CD14-positive monocyte (primary cell): Measurements from ENCODE around the gene UGGT1. TPM values are rescaled to one million over a fixed set of nuclear protein-coding genes. Genes with fewer than 3 reads are reported as not detected.

ENCODE experiments used
- DNase-seq, 3 donors: peaks; one replicate each; pipeline ENCODE4 v3.0.0-alpha.2; 2011 to 2022
- H2AFZ ChIP-seq: 2 replicates; pipeline ENCODE4 v1.6.0; 2012; ENCODE audit warnings: mild to moderate bottlenecking, low read depth, low read length, inconsistent platforms; ENCODE audit not compliant: insufficient read depth, poor library complexity, severe bottlenecking
- H3K27ac ChIP-seq, 2 donors: 1 replicate in 1 of 2; 2 replicates in 1 of 2; pipeline ENCODE4 v1.5.1; 2012 to 2013; ENCODE audit warnings: low read length in 2 of 2, control low read depth in 1 of 2, inconsistent platforms in 1 of 2, low read depth in 1 of 2, mild to moderate bottlenecking in 1 of 2
- H3K27me3 ChIP-seq, 2 donors: one replicate each; pipeline versions ENCODE4 v1.6.0 to v1.6.1; 2011 to 2013; ENCODE audit warnings: low read length in 2 of 2; ENCODE audit not compliant: control insufficient read depth in 2 of 2, insufficient read depth in 2 of 2
- H3K36me3 ChIP-seq, 2 donors: replicated peaks in 1 of 2; 1 replicate in 1 of 2; 2 replicates in 1 of 2; pipeline versions ENCODE4 v1.5.1 to v1.6.1; 2012 to 2013; ENCODE audit warnings: low read length in 2 of 2, control low read depth in 1 of 2, inconsistent platforms in 1 of 2, mild to moderate bottlenecking in 1 of 2; ENCODE audit not compliant: insufficient read depth in 2 of 2, control insufficient read depth in 1 of 2
- H3K4me1 ChIP-seq, 2 donors: 1 replicate in 1 of 2; 2 replicates in 1 of 2; pipeline versions ENCODE4 v1.5.1 to v1.6.1; 2012 to 2013; ENCODE audit warnings: low read length in 2 of 2, control low read depth in 1 of 2, inconsistent platforms in 1 of 2, mild to moderate bottlenecking in 1 of 2, moderate library complexity in 1 of 2; ENCODE audit not compliant: insufficient read depth in 2 of 2, control insufficient read depth in 1 of 2
- H3K4me2 ChIP-seq: replicated peaks from 2 replicates; pipeline ENCODE3; 2012; ENCODE audit warnings: low read length, moderate library complexity, mild to moderate bottlenecking; ENCODE audit not compliant: poor library complexity, severe bottlenecking; ENCODE audit errors: extremely low read depth
- H3K4me3 ChIP-seq, 3 experiments: fragments of 200-600 bp in 1 of 3; sonication (generic) in 1 of 3; replicated peaks in 1 of 3; 1 replicate in 2 of 3; 2 replicates in 1 of 3; pipeline ENCODE4 v1.5.1; 2011 to 2013; ENCODE audit warnings: low read length in 3 of 3, mild to moderate bottlenecking in 3 of 3, control low read depth in 2 of 3, low read depth in 2 of 3, inconsistent platforms in 1 of 3, moderate library complexity in 1 of 3
- H3K79me2 ChIP-seq: 2 replicates; pipeline ENCODE4 v1.6.0; 2012; ENCODE audit warnings: mild to moderate bottlenecking, control low read depth, inconsistent platforms, low read length, moderate library complexity; ENCODE audit not compliant: insufficient read depth
- H3K9ac ChIP-seq: 2 replicates; pipeline ENCODE4 v1.6.0; 2017; ENCODE audit warnings: low read length, mild to moderate bottlenecking; ENCODE audit not compliant: insufficient read depth, poor library complexity, severe bottlenecking
- H3K9me3 ChIP-seq, 2 donors: replicated peaks in 1 of 2; 1 replicate in 1 of 2; 2 replicates in 1 of 2; pipeline versions ENCODE4 v1.5.1 to v1.6.1; 2012 to 2013; ENCODE audit warnings: low read length in 2 of 2, control low read depth in 1 of 2; ENCODE audit not compliant: control insufficient read depth in 1 of 2, insufficient read depth in 1 of 2
- H4K20me1 ChIP-seq: 2 replicates; pipeline ENCODE4 v1.6.0; 2012; ENCODE audit warnings: mild to moderate bottlenecking, low read length, control low read depth, moderate library complexity; ENCODE audit not compliant: insufficient read depth
- H3K27ac Mint-ChIP-seq, 7 donors: one replicate each; pipeline ENCODE4 v1.8.0; 2020; ENCODE audit warnings: mild to moderate bottlenecking in 7 of 7, mixed read lengths in 7 of 7, moderate library complexity in 6 of 7, inconsistent platforms in 2 of 7
- H3K27me3 Mint-ChIP-seq, 3 donors: one replicate each; pipeline ENCODE4 v1.8.0; 2021 to 2022; ENCODE audit warnings: low read depth in 3 of 3, mild to moderate bottlenecking in 3 of 3, mixed read lengths in 3 of 3, moderate library complexity in 3 of 3, inconsistent platforms in 1 of 3
- H3K36me3 Mint-ChIP-seq, 2 donors: one replicate each; pipeline ENCODE4 v1.8.0; 2020; ENCODE audit warnings: mixed read lengths in 2 of 2, inconsistent platforms in 1 of 2, mild to moderate bottlenecking in 1 of 2
- H3K4me1 Mint-ChIP-seq: one replicate; pipeline ENCODE4 v1.8.0; 2020; ENCODE audit warnings: mild to moderate bottlenecking, mixed read lengths
- H3K4me3 Mint-ChIP-seq, 2 donors: one replicate each; pipeline ENCODE4 v1.8.0; 2020; ENCODE audit warnings: mild to moderate bottlenecking in 2 of 2, mixed read lengths in 2 of 2, moderate library complexity in 1 of 2
- H3K9me3 Mint-ChIP-seq, 7 donors: one replicate each; pipeline ENCODE4 v1.8.0; 2020 to 2022; ENCODE audit warnings: mixed read lengths in 7 of 7, mild to moderate bottlenecking in 6 of 7, moderate library complexity in 6 of 7, inconsistent platforms in 2 of 7
- WGBS: methylation state at CpG from one replicate; pipeline ENCODE4 v1.1.5; 2013; ENCODE audit warnings: missing lambda C conversion rate; ENCODE audit not compliant: insufficient coverage; 5-methylcytosine and 5-hydroxymethylcytosine counted together
- intact Hi-C, 2 donors: fragments of 100-400 bp; cut with micrococcal nuclease; formaldehyde crosslinking; loops; one replicate each; pipeline versions ENCODE4 v1.15.0 to v1.15.1; 2023
- polyA plus RNA-seq, 3 donors: library from polyadenylated mRNA; depleted of rRNA in 1 of 3; unstranded in 2 of 3; stranded (reverse) in 1 of 3; fragments of 300-500 nt in 2 of 3; fragments of >200 nt in 1 of 3; fragmentation: Illumina TruSeq in 2 of 3; gene quantifications; 1 replicate in 2 of 3; 2 replicates in 1 of 3; pipeline ENCODE4 v1.2.3, GENCODE V29; 2012 to 2021
- TF ChIP-seq, protein P1 (sequence below): fragments of 200-600 bp; IDR thresholded peaks from one replicate; pipeline ENCODE4 v1.8.0; 2022; ENCODE audit warnings: antibody characterized with exemption, mild to moderate bottlenecking

Gene UGGT1
- polyA plus RNA-seq, 3 donors: 8.7 to 15.8 (median 13.8) TPM

- DNase-seq: no peak
- no peaks in the 10 kb centered on the region for H3K9me3 ChIP-seq
- no peaks in the 10 kb centered on the region for H4K20me1 ChIP-seq
- Mint-ChIP-seq H3K36me3 (no peaks in the 10 kb centered on the region), H3K27me3 (peaks cover 10 to 26% (median 14%) of the 10 kb centered on the region in 3 donors), H3K4me3 (peak overlapping the region; percentile 81 to 90), H3K4me1 (peaks cover 13% of the 10 kb centered on the region), H3K9me3 (peaks cover 0 to 2% (median 0%) of the 10 kb centered on the region in 7 donors), H3K27ac (no peak overlapping the region)
- TF ChIP-seq, protein P1, sequence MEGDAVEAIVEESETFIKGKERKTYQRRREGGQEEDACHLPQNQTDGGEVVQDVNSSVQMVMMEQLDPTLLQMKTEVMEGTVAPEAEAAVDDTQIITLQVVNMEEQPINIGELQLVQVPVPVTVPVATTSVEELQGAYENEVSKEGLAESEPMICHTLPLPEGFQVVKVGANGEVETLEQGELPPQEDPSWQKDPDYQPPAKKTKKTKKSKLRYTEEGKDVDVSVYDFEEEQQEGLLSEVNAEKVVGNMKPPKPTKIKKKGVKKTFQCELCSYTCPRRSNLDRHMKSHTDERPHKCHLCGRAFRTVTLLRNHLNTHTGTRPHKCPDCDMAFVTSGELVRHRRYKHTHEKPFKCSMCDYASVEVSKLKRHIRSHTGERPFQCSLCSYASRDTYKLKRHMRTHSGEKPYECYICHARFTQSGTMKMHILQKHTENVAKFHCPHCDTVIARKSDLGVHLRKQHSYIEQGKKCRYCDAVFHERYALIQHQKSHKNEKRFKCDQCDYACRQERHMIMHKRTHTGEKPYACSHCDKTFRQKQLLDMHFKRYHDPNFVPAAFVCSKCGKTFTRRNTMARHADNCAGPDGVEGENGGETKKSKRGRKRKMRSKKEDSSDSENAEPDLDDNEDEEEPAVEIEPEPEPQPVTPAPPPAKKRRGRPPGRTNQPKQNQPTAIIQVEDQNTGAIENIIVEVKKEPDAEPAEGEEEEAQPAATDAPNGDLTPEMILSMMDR: peak; percentile 55
- WGBS: 71% methylated on average over 6 of the region's 11 CpGs
- peak overlapping the region; percentile 84 for H3K9ac ChIP-seq
- H3K4me3 ChIP-seq: peak overlapping the region in 1 of 3 experiments; percentile 85
- H3K36me3 ChIP-seq: no peaks in the 10 kb centered on the region
- H3K79me2 ChIP-seq: no peaks in the 10 kb centered on the region
- intact Hi-C loops: loop anchor here (2.0 kb wide), 1 partner anchor 55 kb away; no protein-coding TSS in a partner anchor
- H3K27me3 ChIP-seq: peaks cover 0 to 11% of the 10 kb centered on the region in 2 donors
- H2AFZ ChIP-seq: peak overlapping the region; percentile 99
- H3K27ac ChIP-seq: no peak overlapping the region
- peak overlapping the region; percentile 88 for H3K4me2 ChIP-seq
- H3K4me1 ChIP-seq: peaks cover 4 to 12% of the 10 kb centered on the region in 2 donors
Measured at GRCh38 chr2:128233790-128234395, 142.9 kb downstream of the UGGT1 start.

GRCh38 chr2:128234613-128235012 lies 143.6 kb downstream of the UGGT1 start:
- H3K27me3 Mint-ChIP-seq: peaks cover 10 to 26% (median 14%) of the 10 kb centered on the region in 3 donors
- Histone ChIP-seq H3K27ac (no peak overlapping the region), H3K4me1 (peaks cover 4 to 12% of the 10 kb centered on the region in 2 donors), H3K9me3 (no peaks in the 10 kb centered on the region), H4K20me1 (no peaks in the 10 kb centered on the region), H3K9ac (no peak overlapping the region), H3K4me2 (no peak overlapping the region), H3K4me3 (no peak overlapping the region), H3K27me3 (peaks cover 0 to 11% of the 10 kb centered on the region in 2 donors), H3K36me3 (no peaks in the 10 kb centered on the region), H2AFZ (no peak overlapping the region), H3K79me2 (no peaks in the 10 kb centered on the region)
- H3K36me3 Mint-ChIP-seq: no peaks in the 10 kb centered on the region
- H3K4me1 Mint-ChIP-seq: peaks cover 8% of the 10 kb centered on the region
- TF ChIP-seq, protein P1: no peak
- DNase-seq: no peak
- no peak overlapping the region for H3K4me3 Mint-ChIP-seq
- WGBS: 95% methylated on average over 5 of the region's 5 CpGs
- H3K9me3 Mint-ChIP-seq: peaks cover 0 to 2% (median 0%) of the 10 kb centered on the region in 7 donors
- intact Hi-C loops: loop anchor here in 1 of 2 donors (2.0 kb wide), 1 partner anchor 56 kb away; no protein-coding TSS in a partner anchor
- no peak overlapping the region for H3K27ac Mint-ChIP-seq
